ENCODE results near the gene DGKI. TPM values are rescaled to one million over a fixed set of nuclear protein-coding genes. Genes with fewer than 3 reads are reported as not detected.

The DGKI gene
- total and polyA plus RNA-seq, 2 of the 4 experiments (the other 2 are of a cell fraction): 3.9 to 15.8 TPM

DNA sequence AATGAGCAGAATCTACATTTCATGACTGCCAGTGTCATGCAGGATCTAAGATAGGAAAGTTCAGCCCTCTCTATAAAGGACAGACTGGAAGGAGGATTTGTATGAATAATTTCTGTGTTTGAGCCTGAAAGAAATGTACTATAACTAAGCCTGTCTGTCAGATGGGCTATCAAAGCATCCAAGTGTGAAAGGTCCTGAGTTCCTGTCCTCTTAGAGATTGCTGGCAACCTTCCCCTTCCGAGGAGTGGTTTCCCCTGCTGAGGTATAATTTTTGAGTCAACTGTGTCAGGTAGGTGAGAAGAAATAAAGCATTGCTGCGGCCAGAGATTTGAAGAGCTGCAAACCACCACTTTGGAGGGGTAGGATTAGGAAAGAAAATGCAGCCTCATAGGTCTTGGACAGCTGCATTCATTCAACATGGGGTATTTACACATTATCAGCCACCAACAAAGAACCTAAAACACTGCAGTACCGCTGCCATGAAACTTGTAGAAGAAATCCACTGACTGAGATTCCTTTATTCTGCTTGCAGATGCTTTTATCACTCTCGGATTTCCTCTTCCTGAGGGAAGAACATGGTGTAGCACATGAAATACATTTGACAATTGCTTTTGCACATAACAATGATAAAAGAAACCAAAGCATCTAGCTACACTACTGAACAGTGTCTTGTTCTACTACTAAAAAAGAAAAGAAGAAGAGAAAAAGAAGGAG lies 189.1 kb downstream of the DGKI start:
- Histone ChIP-seq H3K9ac (ENCODE audit: low read depth, low read length) (no peak overlapping the region), H3K4me2 (ENCODE audit: low read depth, low read length) (no peak overlapping the region), H4K5ac (ENCODE audit: low read depth, low read length) (no peak overlapping the region), H3K56ac (ENCODE audit: extremely low read depth, insufficient read depth, low read length) (no peak overlapping the region), H3K27me3 (ENCODE audit: control insufficient read depth, insufficient read depth, low read length) (no peaks in the 10 kb centered on the region), H3K9me3 (ENCODE audit: control insufficient read depth, insufficient read depth, low read length) (no peaks in the 10 kb centered on the region), H2BK20ac (ENCODE audit: low read depth, low read length) (no peak overlapping the region; the same call in none of the 2 replicates), H2BK15ac (ENCODE audit: low read depth, low read length) (no peak overlapping the region), H4K8ac (ENCODE audit: low read depth in 2 of 2, low read length in 2 of 2) (no peak overlapping the region), H2AK9ac (replicated peaks; ENCODE audit: low read depth, low read length, poor library complexity) (no peak overlapping the region), H3K79me1 (ENCODE audit: low read depth in 1 of 2, low read length in 2 of 2) (no peaks in the 10 kb centered on the region), H3K4me1 (ENCODE audit: control insufficient read depth, insufficient read depth, low read length) (no peaks in the 10 kb centered on the region), H3K14ac (replicated peaks; ENCODE audit: low read depth, low read length) (no peak overlapping the region), H3K4ac (ENCODE audit: low read depth, low read length) (no peak overlapping the region), H3K4me3 (ENCODE audit: insufficient read depth, low read depth, low read length) (no peak overlapping the region), H4K91ac (ENCODE audit: insufficient read depth, low read depth, low read length) (no peak overlapping the region), H3K9me1 (ENCODE audit: insufficient read depth, low read length) (peaks cover 2% of the 10 kb centered on the region; the same call in 1 of the 2 replicates), H3K23ac (ENCODE audit: low read depth, low read length) (no peak overlapping the region), H3K27ac (ENCODE audit: insufficient read depth, low read length) (no peak overlapping the region), H3K18ac (ENCODE audit: low read depth, low read length) (peak overlapping the region; percentile 34; the same call in 1 of the 2 replicates), H2BK120ac (ENCODE audit: low read depth, low read length) (peak overlapping the region; percentile 22), H2AK5ac (ENCODE audit: low read depth, low read length) (no peak overlapping the region), H4K20me1 (ENCODE audit: insufficient read depth, low read length) (no peaks in the 10 kb centered on the region), H2AFZ (replicated peaks; ENCODE audit: low read length, poor library complexity) (no peak overlapping the region), H2BK5ac (ENCODE audit: low read depth, low read length, poor library complexity, severe bottlenecking) (no peak overlapping the region), H3K36me3 (ENCODE audit: control insufficient read depth, insufficient read depth, low read length) (no peaks in the 10 kb centered on the region)
- TF ChIP-seq SMC3 (IDR thresholded peaks at IDR 0.05; ENCODE audit: low read depth, low read length): no peak
- TF ChIP-seq, protein P1, sequence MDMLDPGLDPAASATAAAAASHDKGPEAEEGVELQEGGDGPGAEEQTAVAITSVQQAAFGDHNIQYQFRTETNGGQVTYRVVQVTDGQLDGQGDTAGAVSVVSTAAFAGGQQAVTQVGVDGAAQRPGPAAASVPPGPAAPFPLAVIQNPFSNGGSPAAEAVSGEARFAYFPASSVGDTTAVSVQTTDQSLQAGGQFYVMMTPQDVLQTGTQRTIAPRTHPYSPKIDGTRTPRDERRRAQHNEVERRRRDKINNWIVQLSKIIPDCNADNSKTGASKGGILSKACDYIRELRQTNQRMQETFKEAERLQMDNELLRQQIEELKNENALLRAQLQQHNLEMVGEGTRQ (IDR thresholded peaks at IDR 0.05; ENCODE audit: low read depth, low read length): no peak
- no peak for TF ChIP-seq BHLHE40 (IDR thresholded peaks at IDR 0.05; ENCODE audit: low read depth, low read length)
- TF ChIP-seq, protein P2, sequence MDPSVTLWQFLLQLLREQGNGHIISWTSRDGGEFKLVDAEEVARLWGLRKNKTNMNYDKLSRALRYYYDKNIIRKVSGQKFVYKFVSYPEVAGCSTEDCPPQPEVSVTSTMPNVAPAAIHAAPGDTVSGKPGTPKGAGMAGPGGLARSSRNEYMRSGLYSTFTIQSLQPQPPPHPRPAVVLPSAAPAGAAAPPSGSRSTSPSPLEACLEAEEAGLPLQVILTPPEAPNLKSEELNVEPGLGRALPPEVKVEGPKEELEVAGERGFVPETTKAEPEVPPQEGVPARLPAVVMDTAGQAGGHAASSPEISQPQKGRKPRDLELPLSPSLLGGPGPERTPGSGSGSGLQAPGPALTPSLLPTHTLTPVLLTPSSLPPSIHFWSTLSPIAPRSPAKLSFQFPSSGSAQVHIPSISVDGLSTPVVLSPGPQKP (IDR thresholded peaks at IDR 0.05; ENCODE audit: borderline replicate concordance, low read depth, low read length): no peak
- TF ChIP-seq CHD1 (IDR thresholded peaks at IDR 0.05; ENCODE audit: low read depth, low read length): no peak
- no peak for TF ChIP-seq NFE2L2 (IDR thresholded peaks at IDR 0.05; ENCODE audit: low read depth, low read length)
- no peak for TF ChIP-seq POLR2A (IDR thresholded peaks at IDR 0.05; ENCODE audit: low read depth, low read length)
- TF ChIP-seq MAZ (IDR thresholded peaks at IDR 0.05; ENCODE audit: borderline replicate concordance, low read depth, low read length): no peak
- dilution Hi-C loops (cut with HindIII; ENCODE audit: low sequenced_read_pairs, unreplicated experiment): no loop called here
- 80% methylated on average over 1 of the region's 4 CpGs; no CpG with 5 or more reads in 1 of the 2 experiments for WGBS, 2 experiments (ENCODE audit: extremely low coverage in 2 of 2, insufficient read length in 1 of 2)
- intact Hi-C loops (cut with micrococcal nuclease): loop anchor here (2.0 kb wide), 2 partner anchors 51 to 189 kb away; partner anchors contain the start of gene DGKI
- no peak for DNase-seq
- POLR2A ChIA-PET (ENCODE audit: unreplicated experiment): no interaction called here
- CTCF ChIA-PET: interaction anchor here (1.3 to 2.0 kb wide), 3 partner anchors 11 to 334 kb away, joined by 3 to 16 read pairs (median 5); no protein-coding TSS in a partner anchor
- BruUV-seq (replicated peaks): no TSS peak
- no peak for ATAC-seq (ENCODE audit: low read depth)
- in situ Hi-C loops (cut with MboI; ENCODE audit: low sequenced_read_pairs): loop anchor here (10.0 kb wide), 1 partner anchor 347 kb away; the partner anchor contains the start of gene CREB3L2
